ENCODE data around the gene PCDH9.

Gene PCDH9

GRCh38 chr13:67224148-67224846, 5.8 kb downstream of the PCDH9 start:
- DNase-seq, result peak; percentile 49 to 85

GRCh38 chr13:67223742-67224141, 6.4 kb downstream of the PCDH9 start:
- DNase-seq, result no peak

GRCh38 chr13:67223024-67223423, 7.1 kb downstream of the PCDH9 start:
- DNase-seq, result no peak

GRCh38 chr13:67221630-67222226, 8.4 kb downstream of the PCDH9 start:
- peak in 1 of 2 experiments; percentile 45 for DNase-seq

- DNase-seq, result no peak
These were observed 11.0 kb downstream of the PCDH9 start for GRCh38 chr13:67219113-67219512.

GRCh38 chr13:67217880-67218279, 12.3 kb downstream of the PCDH9 start:
- DNase-seq, result no peak

GRCh38 chr13:67216864-67217263, 13.3 kb downstream of the PCDH9 start:
- no peak for DNase-seq

- no peak for DNase-seq
These were observed 19.9 kb downstream of the PCDH9 start for GRCh38 chr13:67210208-67210607.

GRCh38 chr13:67208552-67208951, 21.6 kb downstream of the PCDH9 start:
- DNase-seq, result no peak

GRCh38 chr13:67204764-67205163, 25.4 kb downstream of the PCDH9 start:
- DNase-seq, result no peak

- DNase-seq, result no peak
These were observed 29.5 kb downstream of the PCDH9 start for GRCh38 chr13:67200605-67201004.

GRCh38 chr13:67200183-67200582, 30.0 kb downstream of the PCDH9 start:
- DNase-seq, result no peak

GRCh38 chr13:67197704-67198103, 32.4 kb downstream of the PCDH9 start:
- DNase-seq, result no peak

- DNase-seq, result no peak
These were observed 36.2 kb downstream of the PCDH9 start for GRCh38 chr13:67193979-67194378.

- no peak for DNase-seq
These were observed 37.4 kb downstream of the PCDH9 start for GRCh38 chr13:67192751-67193150.

GRCh38 chr13:67186995-67187569, 43.1 kb downstream of the PCDH9 start:
- DNase-seq, result no peak

GRCh38 chr13:67184247-67184646, 45.9 kb downstream of the PCDH9 start:
- DNase-seq, result no peak

- no peak for DNase-seq
These were observed 47.0 kb downstream of the PCDH9 start for GRCh38 chr13:67183151-67183550.

- DNase-seq, result no peak
These were observed 54.2 kb downstream of the PCDH9 start for GRCh38 chr13:67175836-67176459.

GRCh38 chr13:67168384-67168783, 61.8 kb downstream of the PCDH9 start:
- DNase-seq, result no peak

GRCh38 chr13:67167420-67167819, 62.7 kb downstream of the PCDH9 start:
- no peak for DNase-seq

GRCh38 chr13:67161176-67161575, 69.0 kb downstream of the PCDH9 start:
- no peak for DNase-seq

GRCh38 chr13:67158903-67159302, 71.2 kb downstream of the PCDH9 start:
- DNase-seq, result no peak

GRCh38 chr13:67156723-67157060, 73.4 kb downstream of the PCDH9 start:
- DNase-seq, result no peak
